Measurements from ENCODE around the gene AGAP3.

Gene AGAP3

DNA sequence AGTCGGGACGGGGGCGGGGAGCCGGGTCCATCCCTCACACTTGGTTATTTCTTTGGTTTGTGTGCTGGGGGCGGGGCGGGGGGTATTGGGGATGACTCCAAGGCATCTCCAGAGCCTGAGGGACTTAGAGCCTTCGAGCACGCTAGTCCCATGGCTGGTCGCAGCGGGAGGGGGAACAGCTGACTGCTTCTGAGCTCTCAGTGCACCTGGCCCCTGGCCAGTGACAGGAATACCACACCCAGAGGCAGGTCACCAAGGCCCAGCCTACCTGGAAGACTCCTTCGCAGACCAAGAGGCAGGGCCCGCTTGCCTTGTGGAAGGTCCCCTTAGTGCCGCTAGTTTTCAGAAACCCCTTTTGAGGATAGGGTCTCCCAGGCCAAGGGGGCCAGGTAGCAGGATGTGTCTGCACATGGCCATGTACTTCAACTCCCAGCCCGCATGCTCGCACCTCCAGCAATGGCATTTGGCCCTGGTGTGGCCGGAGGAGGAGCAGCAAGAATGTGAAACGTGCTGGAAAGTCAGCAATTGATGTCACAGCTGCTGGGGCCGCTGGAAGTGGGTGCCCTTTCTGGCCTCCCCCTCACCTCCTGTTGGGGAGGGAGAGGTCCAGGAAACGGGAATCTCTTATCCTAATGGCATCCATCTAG lies 40.3 kb downstream of the AGAP3 start:
- no peak overlapping the region for H3K4me3 ChIP-seq (ENCODE audit: low read depth, low read length)
- H3K27me3 ChIP-seq (ENCODE audit: insufficient read depth, low read depth, severe bottlenecking) = no peaks in the 10 kb centered on the region
- H3K9me3 ChIP-seq (ENCODE audit: severe bottlenecking) = no peaks in the 10 kb centered on the region
- TF ChIP-seq, protein P1, sequence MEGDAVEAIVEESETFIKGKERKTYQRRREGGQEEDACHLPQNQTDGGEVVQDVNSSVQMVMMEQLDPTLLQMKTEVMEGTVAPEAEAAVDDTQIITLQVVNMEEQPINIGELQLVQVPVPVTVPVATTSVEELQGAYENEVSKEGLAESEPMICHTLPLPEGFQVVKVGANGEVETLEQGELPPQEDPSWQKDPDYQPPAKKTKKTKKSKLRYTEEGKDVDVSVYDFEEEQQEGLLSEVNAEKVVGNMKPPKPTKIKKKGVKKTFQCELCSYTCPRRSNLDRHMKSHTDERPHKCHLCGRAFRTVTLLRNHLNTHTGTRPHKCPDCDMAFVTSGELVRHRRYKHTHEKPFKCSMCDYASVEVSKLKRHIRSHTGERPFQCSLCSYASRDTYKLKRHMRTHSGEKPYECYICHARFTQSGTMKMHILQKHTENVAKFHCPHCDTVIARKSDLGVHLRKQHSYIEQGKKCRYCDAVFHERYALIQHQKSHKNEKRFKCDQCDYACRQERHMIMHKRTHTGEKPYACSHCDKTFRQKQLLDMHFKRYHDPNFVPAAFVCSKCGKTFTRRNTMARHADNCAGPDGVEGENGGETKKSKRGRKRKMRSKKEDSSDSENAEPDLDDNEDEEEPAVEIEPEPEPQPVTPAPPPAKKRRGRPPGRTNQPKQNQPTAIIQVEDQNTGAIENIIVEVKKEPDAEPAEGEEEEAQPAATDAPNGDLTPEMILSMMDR (IDR thresholded peaks at IDR 0.05; ENCODE audit: low read depth, low read length) = no peak
- no peak overlapping the region for H3K27ac ChIP-seq
- no peak for DNase-seq
- peaks cover 72% of the 10 kb centered on the region for H3K36me3 ChIP-seq

DNA sequence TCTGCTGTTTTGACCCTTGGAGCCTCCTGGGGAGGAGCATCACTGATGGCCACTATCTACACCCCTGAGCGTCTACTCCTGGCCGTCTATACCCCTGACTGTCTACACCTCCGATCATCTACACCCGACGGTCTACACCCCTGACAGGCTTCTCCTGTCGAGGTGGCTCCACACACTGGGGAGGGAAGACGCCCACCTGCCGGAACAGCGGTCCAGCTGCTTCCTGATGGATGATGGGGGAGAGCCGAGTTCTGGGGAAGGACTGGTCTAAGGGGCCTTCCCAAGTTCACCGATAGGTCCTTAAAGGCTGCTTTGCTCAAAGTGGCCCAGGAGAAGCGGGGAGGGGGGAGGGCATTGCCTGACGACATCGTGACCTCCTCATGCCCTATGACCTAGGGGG lies 41.9 kb downstream of the AGAP3 start:
- Histone ChIP-seq H3K36me3 (peaks cover 74% of the 10 kb centered on the region), H3K27me3 (ENCODE audit: insufficient read depth, low read depth, severe bottlenecking) (no peaks in the 10 kb centered on the region), H3K4me3 (ENCODE audit: low read depth, low read length) (no peak overlapping the region), H3K27ac (no peak overlapping the region), H3K9me3 (ENCODE audit: severe bottlenecking) (no peaks in the 10 kb centered on the region)
- DNase-seq = no peak
- TF ChIP-seq, protein P1 (IDR thresholded peaks at IDR 0.05; ENCODE audit: low read depth, low read length) = no peak

DNA sequence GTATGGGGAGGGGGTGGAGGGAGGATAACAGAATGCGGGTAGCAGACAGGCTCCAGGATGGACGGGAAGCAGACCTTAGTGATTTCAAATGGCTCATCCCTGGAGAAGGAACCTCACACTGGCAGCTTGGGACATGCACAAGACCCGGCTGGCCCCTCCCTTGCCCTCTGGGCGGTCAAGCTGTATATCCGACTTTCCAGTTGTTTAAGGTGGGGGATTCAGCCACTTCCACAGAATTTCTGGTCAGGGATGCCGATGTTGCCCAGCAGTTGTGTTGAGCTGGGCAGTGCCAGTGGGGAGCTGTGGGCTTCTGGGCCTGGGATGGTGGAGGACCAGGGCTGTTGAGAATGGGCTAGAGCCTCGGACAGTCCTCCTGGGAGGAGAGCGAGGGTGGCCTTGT lies 42.4 kb downstream of the AGAP3 start:
- H3K4me3 ChIP-seq (ENCODE audit: low read depth, low read length) = no peak overlapping the region
- DNase-seq = no peak

DNA sequence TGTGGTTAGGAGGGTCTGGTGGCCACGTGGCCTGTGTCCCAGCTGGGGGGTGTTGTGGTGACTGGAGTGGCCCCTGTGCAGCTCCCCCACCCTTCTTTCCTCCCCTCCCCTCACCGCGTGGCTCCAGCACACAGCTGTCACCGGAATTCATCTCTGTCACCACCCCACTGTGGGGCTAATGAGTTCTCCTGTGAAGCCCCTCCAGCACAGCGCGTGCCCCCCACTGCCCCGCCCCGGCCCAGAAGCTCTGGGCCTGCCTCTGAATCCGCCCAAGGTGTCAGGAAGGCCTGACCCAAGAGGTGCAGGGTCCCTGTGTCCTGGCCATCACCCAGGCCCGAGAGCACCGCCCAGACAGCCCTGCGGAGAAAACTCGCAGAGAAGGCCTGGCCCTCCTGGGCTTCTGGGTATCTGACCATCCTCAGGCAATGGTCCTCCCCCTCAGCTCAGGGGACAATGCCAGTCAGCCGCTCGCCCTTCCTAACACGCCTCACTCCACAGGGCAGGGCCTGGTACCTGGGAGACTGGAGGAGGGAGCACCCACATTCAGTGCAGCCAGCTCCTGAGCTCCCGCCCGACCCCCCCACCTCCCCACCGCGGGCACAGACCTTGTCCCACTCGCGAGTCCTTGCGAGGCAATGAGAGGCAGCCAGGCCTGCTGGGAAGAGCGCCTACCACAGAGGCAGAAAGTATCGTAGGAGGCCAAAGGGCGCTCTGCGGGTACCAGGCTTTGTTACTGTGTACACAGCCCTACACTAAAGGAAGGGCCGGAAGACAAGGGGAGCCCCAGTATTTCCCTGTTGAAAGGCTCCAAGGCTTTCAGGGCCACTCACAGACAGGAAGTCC lies 43.1 kb downstream of the AGAP3 start:
- Histone ChIP-seq H3K36me3 (peaks cover 72% of the 10 kb centered on the region), H3K9me3 (ENCODE audit: severe bottlenecking) (no peaks in the 10 kb centered on the region), H3K27me3 (ENCODE audit: insufficient read depth, low read depth, severe bottlenecking) (no peaks in the 10 kb centered on the region), H3K27ac (no peak overlapping the region), H3K4me3 (ENCODE audit: low read depth, low read length) (no peak overlapping the region)
- TF ChIP-seq, protein P1 (IDR thresholded peaks at IDR 0.05; ENCODE audit: low read depth, low read length) = no peak
- DNase-seq = no peak

More for the DNA sequence above, 42.4 kb downstream of the AGAP3 start:
- no peaks in the 10 kb centered on the region for H3K27me3 ChIP-seq (ENCODE audit: insufficient read depth, low read depth, severe bottlenecking)
- peaks cover 72% of the 10 kb centered on the region for H3K36me3 ChIP-seq
- TF ChIP-seq, protein P1 (IDR thresholded peaks at IDR 0.05; ENCODE audit: low read depth, low read length) = no peak
- no peaks in the 10 kb centered on the region for H3K9me3 ChIP-seq (ENCODE audit: severe bottlenecking)
- no peak overlapping the region for H3K27ac ChIP-seq

DNA sequence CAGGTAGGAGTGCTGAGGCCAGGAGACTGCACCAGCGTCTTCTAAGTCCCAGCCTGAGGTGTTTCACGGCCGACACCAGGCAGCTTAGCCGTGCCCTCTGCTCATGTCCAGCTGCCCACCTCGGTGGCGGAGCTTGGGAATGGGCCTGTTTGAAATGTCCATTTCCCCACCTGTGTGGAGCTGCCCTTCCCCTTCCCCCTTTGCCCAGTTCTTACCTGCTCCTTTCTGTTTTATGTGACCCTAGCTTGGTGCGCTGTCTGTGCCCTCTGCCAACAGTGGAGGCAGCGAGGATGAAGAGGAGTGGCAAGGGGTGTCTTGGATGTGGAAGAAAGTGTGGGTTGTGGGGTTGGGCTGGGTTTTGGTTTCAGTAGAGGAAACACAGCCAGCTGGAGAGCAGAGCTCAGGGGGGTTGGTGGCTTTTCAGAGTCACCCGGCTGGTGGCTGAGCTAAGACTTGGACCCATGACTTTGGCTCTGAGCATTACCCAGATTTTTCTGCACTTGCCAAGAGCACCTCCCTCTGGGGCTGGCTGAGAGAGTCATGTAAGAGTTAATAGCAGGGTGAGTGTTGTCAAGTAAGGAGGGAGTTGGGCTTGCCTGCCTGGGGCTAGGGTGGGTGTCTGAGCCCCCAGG lies 43.8 kb downstream of the AGAP3 start:
- no peak overlapping the region for H3K4me3 ChIP-seq (ENCODE audit: low read depth, low read length)
- peaks cover 71% of the 10 kb centered on the region for H3K36me3 ChIP-seq
- TF ChIP-seq, protein P1 (IDR thresholded peaks at IDR 0.05; ENCODE audit: low read depth, low read length) = no peak
- no peak for DNase-seq
- H3K9me3 ChIP-seq (ENCODE audit: severe bottlenecking) = no peaks in the 10 kb centered on the region
- no peak overlapping the region for H3K27ac ChIP-seq
- H3K27me3 ChIP-seq (ENCODE audit: insufficient read depth, low read depth, severe bottlenecking) = no peaks in the 10 kb centered on the region
